GM10266 (cell line): Measurements from ENCODE around the gene GFER.
"Not testable (repeated sequence)": the region's sequence is repeated elsewhere in the genome, so short reads cannot be mapped to it uniquely, and the experiment has no call there.

Experiments
- DNase-seq: peaks from one replicate; pipeline ENCODE4 v3.0.0; 2012; ENCODE audit errors: extremely low spot score
- CTCF ChIP-seq: IDR thresholded peaks from 2 replicates; pipeline ENCODE4 v1.5.1; 2012; ENCODE audit warnings: mild to moderate bottlenecking, low read depth; ENCODE audit not compliant: control insufficient read depth, insufficient read depth; ENCODE audit errors: missing control alignments

GFER gene

GRCh38 chr16:2029350-2029749 is 45.4 kb downstream of the GFER start:
- no peak for DNase-seq
- no peak for TF ChIP-seq CTCF

DNA sequence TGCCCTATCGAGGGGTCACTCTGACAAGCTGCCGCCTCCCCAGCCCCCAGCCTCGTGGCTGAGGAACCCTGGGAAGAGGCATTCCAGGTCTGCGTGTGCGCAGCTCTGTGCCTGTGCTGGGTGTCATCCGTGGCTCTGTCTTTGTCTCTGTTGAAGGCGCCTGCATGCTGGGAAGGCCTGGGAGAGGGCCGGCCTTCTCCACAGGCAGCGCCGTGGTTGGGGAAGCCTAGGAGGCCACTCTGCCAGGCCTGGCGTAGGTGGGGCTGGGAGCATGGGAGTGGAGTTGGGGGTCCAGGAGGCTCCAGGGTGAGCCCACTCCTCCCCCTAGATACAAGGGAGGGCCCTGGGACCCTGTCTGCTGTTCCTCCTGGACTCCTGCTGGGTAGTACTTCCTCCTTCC is 46.0 kb downstream of the GFER start:
- no peak for TF ChIP-seq CTCF
- no peak for DNase-seq

GRCh38 chr16:2031081-2031577 is 47.1 kb downstream of the GFER start:
- no peak for DNase-seq
- no peak for TF ChIP-seq CTCF

DNA sequence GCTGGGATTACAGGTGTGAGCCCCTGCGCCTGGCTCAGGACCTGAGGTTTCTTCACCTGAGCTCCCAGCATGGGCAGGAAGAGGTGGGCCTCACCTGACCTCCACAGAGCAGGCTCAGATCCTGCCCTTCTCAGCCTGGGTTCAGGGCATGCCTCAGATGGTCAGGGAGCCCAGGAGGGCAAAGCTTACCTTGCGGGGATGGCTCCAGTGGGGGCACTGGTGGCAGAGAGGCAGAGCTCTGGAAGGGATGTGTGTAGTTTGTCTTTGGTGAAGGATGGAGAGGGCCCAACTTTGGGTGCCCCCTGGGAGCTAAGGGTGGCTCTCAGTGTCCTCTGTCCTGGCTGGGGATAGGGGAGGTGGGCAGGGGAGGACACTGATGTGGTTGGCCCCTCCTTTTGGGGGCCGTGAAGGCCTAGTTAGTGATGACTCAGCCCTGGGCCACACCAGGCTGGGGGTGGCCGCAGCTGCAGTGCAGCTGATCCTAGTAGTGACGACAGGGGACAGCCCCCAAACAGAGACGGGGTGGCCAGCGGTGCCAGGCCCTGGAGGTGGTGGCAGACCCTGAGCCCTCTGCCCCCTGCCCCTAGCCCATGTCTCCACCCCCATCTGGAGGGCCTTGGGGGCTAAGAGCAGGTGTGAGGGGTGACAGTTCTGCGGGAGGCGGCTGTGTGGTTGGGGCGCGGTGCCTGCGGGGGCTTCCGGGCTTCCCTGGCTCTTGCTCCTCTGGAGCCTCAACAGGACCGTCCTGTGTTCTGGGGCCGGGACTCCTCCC is 48.5 kb downstream of the GFER start:
- TF ChIP-seq CTCF: no peak
- DNase-seq: no peak

- no peak for TF ChIP-seq CTCF
- DNase-seq: no peak
Measured at GRCh38 chr16:2033057-2033908, 49.3 kb downstream of the GFER start.

- not testable (repeated sequence) for DNase-seq
Measured at GRCh38 chr16:2033909-2034695, 50.1 kb downstream of the GFER start.

GRCh38 chr16:2034696-2035430 is 50.9 kb downstream of the GFER start:
- no peak for TF ChIP-seq CTCF

More at GRCh38 chr16:2034696-2035430, 50.9 kb downstream of the GFER start:
- DNase-seq: no peak
